Hematopoietic multipotent progenitor cell treated with erythropoietin and hydrocortisone succinate and interleukin-3 and kit ligand, for 6 days (in vitro differentiated cells): Measurements from ENCODE around the gene GTF2H4.

Experiments
- DNase-seq: peaks from one replicate; pipeline ENCODE4 v3.0.0-alpha.2; 2015

Gene GTF2H4

GRCh38 chr6:30960907-30961673 lies 53.1 kb downstream of the GTF2H4 start:
- no peak for DNase-seq

- no peak for DNase-seq
These were observed 54.7 kb downstream of the GTF2H4 start for GRCh38 chr6:30962716-30963115.

- DNase-seq = no peak
These were observed 55.6 kb downstream of the GTF2H4 start for GRCh38 chr6:30963641-30964040.
